Left ventricle myocardium inferior (tissue), 1 donor: ENCODE measurements around the gene CD79A. TPM values are rescaled to one million over a fixed set of nuclear protein-coding genes. Genes with fewer than 3 reads are reported as not detected.

Experiments used
- DNase-seq: peaks from one replicate; pipeline ENCODE4 v3.0.0-alpha.2; 2020
- H3K27ac ChIP-seq: fragments of 200-600 bp; replicated peaks from 2 replicates; pipeline ENCODE4 v1.8.0; 2021
- H3K27me3 ChIP-seq: fragments of 200-600 bp; 2 replicates; pipeline ENCODE4 v1.8.0; 2021; ENCODE audit warnings: low read depth
- H3K36me3 ChIP-seq: fragments of 200-600 bp; 2 replicates; pipeline ENCODE4 v1.8.0; 2021
- H3K4me1 ChIP-seq: fragments of 200-600 bp; 2 replicates; pipeline ENCODE4 v1.8.0; 2021
- H3K4me3 ChIP-seq: fragments of 200-600 bp; 2 replicates; pipeline ENCODE4 v1.8.0; 2021; ENCODE audit warnings: mild to moderate bottlenecking, moderate library complexity
- H3K9me3 ChIP-seq: fragments of 200-600 bp; replicated peaks from 2 replicates; pipeline ENCODE4 v1.8.0; 2021
- CTCF ChIP-seq: fragments of 200-600 bp; IDR thresholded peaks from 2 replicates; pipeline ENCODE4 v1.8.0; 2021; ENCODE audit warnings: antibody characterized with exemption, mild to moderate bottlenecking, borderline replicate concordance
- intact Hi-C: fragments of 100-400 bp; cut with micrococcal nuclease; formaldehyde crosslinking; loops from one replicate; pipeline ENCODE4 v1.11.0; 2022
- total RNA-seq: library from RNA; stranded (reverse); fragmentation: NEBNext Ultra II Directional; extraction: Animal tissue kit (Norgen Biotek cat#: 25700); gene quantifications from one replicate; pipeline ENCODE4 v1.2.1, GENCODE V29; 2021
- donor health status: DM: no; HTN: yes; CAD: no; lungs with severe emphysema.

CD79A gene
- total RNA-seq, 1 donor from 2014 or later = not detected

- no peak for DNase-seq
- Histone ChIP-seq H3K36me3 (peaks cover 62% of the 10 kb centered on the region), H3K4me1 (no peaks in the 10 kb centered on the region), H3K4me3 (no peak overlapping the region), H3K27ac (no peak overlapping the region), H3K9me3 (no peaks in the 10 kb centered on the region), H3K27me3 (peaks cover 29% of the 10 kb centered on the region)
- no peak for TF ChIP-seq CTCF
- intact Hi-C loops = no loop called here
Measured at GRCh38 chr19:41906271-41906670, 29.2 kb downstream of the CD79A start.

- Histone ChIP-seq H3K36me3 (peaks cover 54% of the 10 kb centered on the region), H3K9me3 (no peaks in the 10 kb centered on the region), H3K4me1 (no peaks in the 10 kb centered on the region), H3K4me3 (no peak overlapping the region), H3K27ac (no peak overlapping the region), H3K27me3 (peaks cover 37% of the 10 kb centered on the region)
- intact Hi-C loops = no loop called here
- no peak for TF ChIP-seq CTCF
- DNase-seq = no peak
Measured at GRCh38 chr19:41906916-41907680, 30.0 kb downstream of the CD79A start.

GRCh38 chr19:41907994-41908615 lies 31.0 kb downstream of the CD79A start:
- intact Hi-C loops = no loop called here
- Histone ChIP-seq H3K36me3 (peaks cover 44% of the 10 kb centered on the region), H3K4me1 (peaks cover 3% of the 10 kb centered on the region), H3K4me3 (no peak overlapping the region), H3K9me3 (no peaks in the 10 kb centered on the region), H3K27me3 (peaks cover 47% of the 10 kb centered on the region), H3K27ac (no peak overlapping the region)
- TF ChIP-seq CTCF = no peak
- no peak for DNase-seq

- Histone ChIP-seq H3K36me3 (peaks cover 36% of the 10 kb centered on the region), H3K27ac (no peak overlapping the region), H3K4me3 (no peak overlapping the region), H3K27me3 (peaks cover 55% of the 10 kb centered on the region), H3K4me1 (peaks cover 3% of the 10 kb centered on the region), H3K9me3 (no peaks in the 10 kb centered on the region)
- intact Hi-C loops = no loop called here
- DNase-seq = no peak
- TF ChIP-seq CTCF = no peak
Measured at GRCh38 chr19:41908724-41909464, 31.8 kb downstream of the CD79A start.

GRCh38 chr19:41909706-41910105 lies 32.6 kb downstream of the CD79A start:
- no peak for DNase-seq
- Histone ChIP-seq H3K4me1 (peaks cover 3% of the 10 kb centered on the region), H3K27ac (no peak overlapping the region), H3K27me3 (peaks cover 60% of the 10 kb centered on the region), H3K9me3 (no peaks in the 10 kb centered on the region), H3K4me3 (no peak overlapping the region), H3K36me3 (peaks cover 28% of the 10 kb centered on the region)
- intact Hi-C loops = no loop called here
- TF ChIP-seq CTCF = no peak
